H1 (cell line): ENCODE results near the gene EXO1.

Experiments
- CEBPB ChIP-seq: IDR thresholded peaks from 2 replicates; pipeline ENCODE4 v1.6.1; 2012; ENCODE audit warnings: low read depth, low read length
- CTCF ChIP-seq, 3 experiments: IDR thresholded peaks; 1 replicate in 2 of 3; 2 replicates in 1 of 3; pipeline versions ENCODE4 v1.5.1 to v1.6.1; 2011; ENCODE audit warnings: low read length in 3 of 3, mild to moderate bottlenecking in 3 of 3, inconsistent platforms in 2 of 3, low read depth in 1 of 3, moderate library complexity in 1 of 3; ENCODE audit not compliant: insufficient read depth in 1 of 3; ENCODE audit errors: control extremely low read depth in 1 of 3
- EP300 ChIP-seq, 2 experiments: IDR thresholded peaks; 1 replicate in 1 of 2; 2 replicates in 1 of 2; pipeline ENCODE4 v1.6.1; 2011 to 2012; ENCODE audit warnings: low read depth in 2 of 2, low read length in 2 of 2, mild to moderate bottlenecking in 2 of 2, borderline replicate concordance in 1 of 2, inconsistent platforms in 1 of 2, moderate library complexity in 1 of 2
- EZH2 ChIP-seq: fragments of 200-600 bp; sonication (generic); IDR thresholded peaks from 2 replicates; pipeline ENCODE4 v1.7.1; 2012; ENCODE audit warnings: low read depth, mild to moderate bottlenecking, moderate library complexity, low read length, inconsistent platforms; ENCODE audit not compliant: severe bottlenecking
- GTF2F1 ChIP-seq: IDR thresholded peaks from 2 replicates; pipeline ENCODE4 v1.6.1; 2012; ENCODE audit warnings: low read depth, low read length, improper control_type of control experiment, borderline replicate concordance
- HDAC6 ChIP-seq: IDR thresholded peaks from one replicate; pipeline ENCODE4 v1.7.1; 2012; ENCODE audit warnings: low read depth, mild to moderate bottlenecking, inconsistent platforms, low read length, moderate library complexity
- POLR2A ChIP-seq, 2 experiments: IDR thresholded peaks; 1 replicate in 1 of 2; 2 replicates in 1 of 2; pipeline ENCODE4 v1.6.1; 2011; ENCODE audit warnings: low read depth in 2 of 2, low read length in 2 of 2, mild to moderate bottlenecking in 2 of 2; ENCODE audit errors: control extremely low read depth in 1 of 2
- POLR2AphosphoS5 ChIP-seq: IDR thresholded peaks from 2 replicates; pipeline ENCODE4 v1.6.1; 2011; ENCODE audit warnings: low read depth, low read length
- TEAD4 ChIP-seq: IDR thresholded peaks from 2 replicates; pipeline ENCODE4 v1.6.1; 2012; ENCODE audit warnings: low read depth, low read length, inconsistent platforms, mixed read lengths
- ZNF274 ChIP-seq: IDR thresholded peaks from 2 replicates; pipeline ENCODE4 v1.7.0; 2012; ENCODE audit warnings: low read length, borderline replicate concordance; ENCODE audit errors: extremely low read depth
- TF ChIP-seq, protein P1 (sequence below): IDR thresholded peaks from 2 replicates; pipeline ENCODE4 v1.6.1; 2012; ENCODE audit warnings: inconsistent platforms
- TF ChIP-seq, protein P2 (sequence below): IDR thresholded peaks from 2 replicates; pipeline ENCODE4 v1.6.1; 2011; ENCODE audit warnings: low read depth, mild to moderate bottlenecking, low read length; ENCODE audit not compliant: insufficient read depth

DNA sequence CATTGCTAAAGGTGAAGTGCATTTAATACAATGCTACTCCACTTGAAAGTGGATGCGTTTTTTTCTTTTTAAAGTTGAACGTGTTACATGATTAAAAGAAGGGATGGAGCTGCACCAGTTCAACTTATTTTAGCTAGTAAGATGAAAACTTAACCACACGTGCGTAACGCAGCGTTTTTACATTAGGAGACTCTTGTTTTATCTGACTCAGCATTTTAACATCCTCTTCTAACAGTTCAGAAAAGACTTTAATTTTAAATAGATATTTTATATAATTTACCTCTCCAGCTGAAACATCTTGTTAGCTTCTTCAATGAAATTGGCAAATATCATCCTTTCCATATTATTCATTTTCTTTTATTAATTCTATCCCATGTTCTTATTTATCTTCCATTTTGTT, 33.4 kb downstream of the EXO1 start:
- TF ChIP-seq, protein P1, sequence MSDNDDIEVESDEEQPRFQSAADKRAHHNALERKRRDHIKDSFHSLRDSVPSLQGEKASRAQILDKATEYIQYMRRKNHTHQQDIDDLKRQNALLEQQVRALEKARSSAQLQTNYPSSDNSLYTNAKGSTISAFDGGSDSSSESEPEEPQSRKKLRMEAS = no peak
- no peak for TF ChIP-seq CTCF (IDR thresholded peaks at IDR 0.05; ENCODE audit: control extremely low read depth in 1 of 3, insufficient read depth in 1 of 3, low read depth in 1 of 3, low read length in 3 of 3)
- no peak for TF ChIP-seq POLR2AphosphoS5
- no peak for TF ChIP-seq EZH2
- TF ChIP-seq ZNF274 = no peak
- TF ChIP-seq TEAD4 = no peak
- TF ChIP-seq POLR2A (IDR thresholded peaks at IDR 0.05; ENCODE audit: control extremely low read depth in 1 of 2, low read depth in 2 of 2, low read length in 2 of 2) = no peak
- TF ChIP-seq GTF2F1 = no peak
- TF ChIP-seq, protein P2, sequence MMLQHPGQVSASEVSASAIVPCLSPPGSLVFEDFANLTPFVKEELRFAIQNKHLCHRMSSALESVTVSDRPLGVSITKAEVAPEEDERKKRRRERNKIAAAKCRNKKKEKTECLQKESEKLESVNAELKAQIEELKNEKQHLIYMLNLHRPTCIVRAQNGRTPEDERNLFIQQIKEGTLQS = no peak
- TF ChIP-seq EP300 (IDR thresholded peaks at IDR 0.05; ENCODE audit: borderline replicate concordance in 1 of 2, low read depth in 2 of 2, low read length in 2 of 2) = no peak
- TF ChIP-seq CEBPB = no peak
- no peak for TF ChIP-seq HDAC6
